ENCODE measurements around the gene EIF5A2. TPM values are rescaled to one million over a fixed set of nuclear protein-coding genes. Genes with fewer than 3 reads are reported as not detected.

EIF5A2 gene
- total RNA-seq, 4 donors from 2014 or later: 4.3 to 10.4 (median 7.8) TPM

- no peak for TF ChIP-seq CTCF (IDR thresholded peaks at IDR 0.05)
- no peak for DNase-seq (ENCODE audit: low spot score)
- no peak for ATAC-seq (ENCODE audit: low FRiP score)
Measured at GRCh38 chr3:170864525-170865208, 43.8 kb downstream of the EIF5A2 start.

- ATAC-seq (ENCODE audit: low FRiP score): no peak
- no peak for DNase-seq (ENCODE audit: low spot score)
- no peak for TF ChIP-seq CTCF (IDR thresholded peaks at IDR 0.05)
Measured at GRCh38 chr3:170863816-170864215, 44.6 kb downstream of the EIF5A2 start.

GRCh38 chr3:170862618-170863374, 45.6 kb downstream of the EIF5A2 start:
- no peak for TF ChIP-seq CTCF (IDR thresholded peaks at IDR 0.05)
- ATAC-seq (ENCODE audit: low FRiP score): no peak
- DNase-seq (ENCODE audit: low spot score): no peak

- DNase-seq (ENCODE audit: low spot score) (no peak), ATAC-seq (ENCODE audit: low FRiP score) (no peak)
- TF ChIP-seq CTCF (IDR thresholded peaks at IDR 0.05): no peak
Measured at GRCh38 chr3:170858599-170858998, 49.8 kb downstream of the EIF5A2 start.

- no peak for TF ChIP-seq CTCF (IDR thresholded peaks at IDR 0.05)
- no peak for DNase-seq (ENCODE audit: low spot score)
- ATAC-seq (ENCODE audit: low FRiP score): no peak
Measured at GRCh38 chr3:170852324-170852723, 56.1 kb downstream of the EIF5A2 start.

GRCh38 chr3:170848292-170848917, 60.0 kb downstream of the EIF5A2 start:
- DNase-seq (ENCODE audit: low spot score): no peak
- TF ChIP-seq CTCF (IDR thresholded peaks at IDR 0.05): no peak
- no peak for ATAC-seq (ENCODE audit: low FRiP score)

Data from omental fat pad (tissue), 4 donors.